Measurements from ENCODE around the gene RIN2. TPM values are rescaled to one million over a fixed set of nuclear protein-coding genes. Genes with fewer than 3 reads are reported as not detected.

Gene RIN2
- total RNA-seq, 2 donors from 2014 or later = 20.4 to 34.0 TPM

GRCh38 chr20:19770375-19770774 is 12.3 kb downstream of the RIN2 start:
- Histone ChIP-seq H3K4me3 (no peak overlapping the region), H3K4me1 (no peaks in the 10 kb centered on the region), H3K9me3 (no peaks in the 10 kb centered on the region), H3K36me3 (replicated peaks in 1 of 2; ENCODE audit: insufficient read depth in 1 of 2, low read depth in 2 of 2) (no peaks in the 10 kb centered on the region), H3K27ac (no peak overlapping the region), H3K27me3 (no peaks in the 10 kb centered on the region)
- intact Hi-C loops (cut with DNase I) = no loop called here
- DNase-seq (no peak), ATAC-seq (no peak)
- 70 to 81% methylated on average over 6 of the region's 6 CpGs for WGBS, 2 donors
- no peak for TF ChIP-seq CTCF (IDR thresholded peaks at IDR 0.05)
- TF ChIP-seq POLR2A (IDR thresholded peaks at IDR 0.05) = no peak

- H3K9me3 ChIP-seq = no peaks in the 10 kb centered on the region
- H3K4me3 ChIP-seq = no peak overlapping the region
- no peak overlapping the region for H3K27ac ChIP-seq
- 88 to 97% methylated on average over 2 of the region's 2 CpGs for WGBS, 2 donors
- DNase-seq (no peak), ATAC-seq (no peak)
- H3K27me3 ChIP-seq = no peaks in the 10 kb centered on the region
- TF ChIP-seq CTCF (IDR thresholded peaks at IDR 0.05) (no peak), POLR2A (IDR thresholded peaks at IDR 0.05) (no peak)
- no peaks in the 10 kb centered on the region for H3K4me1 ChIP-seq
- no peaks in the 10 kb centered on the region for H3K36me3 ChIP-seq (replicated peaks in 1 of 2; ENCODE audit: insufficient read depth in 1 of 2, low read depth in 2 of 2)
- intact Hi-C loops (cut with DNase I) = no loop called here
Observed at GRCh38 chr20:19771031-19771430, 13.0 kb downstream of the RIN2 start.

- TF ChIP-seq POLR2A (IDR thresholded peaks at IDR 0.05) (no peak), CTCF (IDR thresholded peaks at IDR 0.05) (no peak)
- Histone ChIP-seq H3K36me3 (replicated peaks in 1 of 2; ENCODE audit: insufficient read depth in 1 of 2, low read depth in 2 of 2) (no peaks in the 10 kb centered on the region), H3K27ac (no peak overlapping the region), H3K27me3 (no peaks in the 10 kb centered on the region), H3K4me1 (peaks cover 9% of the 10 kb centered on the region), H3K4me3 (no peak overlapping the region), H3K9me3 (no peaks in the 10 kb centered on the region)
- DNase-seq (no peak), ATAC-seq (no peak)
- 89% methylated on average over 4 of the region's 4 CpGs for WGBS, 2 donors
- intact Hi-C loops (cut with DNase I) = no loop called here
Observed at GRCh38 chr20:19773471-19773870, 15.4 kb downstream of the RIN2 start.

- Histone ChIP-seq H3K4me1 (peaks cover 9% of the 10 kb centered on the region), H3K4me3 (no peak overlapping the region), H3K9me3 (no peaks in the 10 kb centered on the region), H3K27ac (no peak overlapping the region), H3K27me3 (no peaks in the 10 kb centered on the region), H3K36me3 (replicated peaks in 1 of 2; ENCODE audit: insufficient read depth in 1 of 2, low read depth in 2 of 2) (no peaks in the 10 kb centered on the region)
- ATAC-seq (no peak), DNase-seq (no peak)
- intact Hi-C loops (cut with DNase I) = no loop called here
- no peak for TF ChIP-seq CTCF (IDR thresholded peaks at IDR 0.05)
- no peak for TF ChIP-seq POLR2A (IDR thresholded peaks at IDR 0.05)
- 89 to 92% methylated on average over 4 of the region's 4 CpGs for WGBS, 2 donors
Observed at GRCh38 chr20:19774135-19774933, 16.3 kb downstream of the RIN2 start.
